ENCODE data around the gene WDR7.

WDR7 gene

GRCh38 chr18:56921896-56922480 is 270.8 kb downstream of the WDR7 start:
- no CpG with 5 or more reads among the region's 1 CpG for whole genome bisulfite sequencing, 2 donors (ENCODE audit: extremely low coverage in 2 of 2, insufficient read length in 2 of 2, insufficient replicate concordance in 1 of 2)
- Histone ChIP-seq H4K8ac (ENCODE audit: low read depth, low read length) (no peak overlapping the region), H2BK120ac (ENCODE audit: low read depth, low read length) (no peak overlapping the region), H3K9me3 (replicated peaks in 1 of 2; ENCODE audit: control insufficient read depth in 2 of 2, insufficient read depth in 1 of 2, low read depth in 1 of 2, low read length in 2 of 2) (no peaks in the 10 kb centered on the region), H3K4ac (ENCODE audit: low read length) (no peak overlapping the region), H2BK5ac (ENCODE audit: low read length) (no peak overlapping the region), H2AFZ (ENCODE audit: low read length) (no peak overlapping the region), H3K36me3 (replicated peaks in 1 of 2; ENCODE audit: control insufficient read depth in 2 of 2, insufficient read depth in 2 of 2, low read length in 2 of 2) (no peaks in the 10 kb centered on the region), H3K79me1 (ENCODE audit: low read depth, low read length) (no peaks in the 10 kb centered on the region), H3K27me3 (ENCODE audit: control insufficient read depth in 3 of 3, insufficient read depth in 3 of 3, low read depth in 1 of 3, low read length in 3 of 3) (no peaks in the 10 kb centered on the region), H2BK15ac (ENCODE audit: low read length) (no peak overlapping the region), H3K18ac (ENCODE audit: low read length) (no peak overlapping the region), H3K4me3 (ENCODE audit: low read length in 2 of 2) (no peak overlapping the region), H3K9ac (ENCODE audit: low read depth, low read length, poor library complexity) (no peak overlapping the region), H3K23ac (ENCODE audit: low read depth, low read length, poor library complexity) (no peak overlapping the region), H3K27ac (replicated peaks; ENCODE audit: low read length) (no peak overlapping the region), H2BK12ac (ENCODE audit: low read length) (no peak overlapping the region), H3K14ac (ENCODE audit: low read length) (no peak overlapping the region), H4K91ac (ENCODE audit: low read depth, low read length, poor library complexity) (no peak overlapping the region), H3K4me2 (ENCODE audit: insufficient read depth, low read length, poor library complexity, severe bottlenecking) (no peak overlapping the region), H3K4me1 (ENCODE audit: control insufficient read depth in 2 of 2, insufficient read depth in 1 of 2, low read depth in 1 of 2, low read length in 2 of 2) (peaks cover 2 to 17% of the 10 kb centered on the region in 2 donors), H2AK5ac (ENCODE audit: low read depth, low read length) (no peak overlapping the region)
- DNase-seq (ENCODE audit: low spot score): no peak

GRCh38 chr18:56926734-56927133 is 275.6 kb downstream of the WDR7 start:
- H3K36me3 ChIP-seq (replicated peaks in 1 of 2; ENCODE audit: control insufficient read depth in 2 of 2, insufficient read depth in 2 of 2, low read length in 2 of 2): no peaks in the 10 kb centered on the region
- H2BK12ac ChIP-seq (ENCODE audit: low read length): no peak overlapping the region
- no peak overlapping the region for H2AK5ac ChIP-seq (ENCODE audit: low read depth, low read length)
- no peaks in the 10 kb centered on the region for H3K9me3 ChIP-seq (replicated peaks in 1 of 2; ENCODE audit: control insufficient read depth in 2 of 2, insufficient read depth in 1 of 2, low read depth in 1 of 2, low read length in 2 of 2)
- no peak overlapping the region for H3K4me3 ChIP-seq (ENCODE audit: low read length in 2 of 2)
- H4K91ac ChIP-seq (ENCODE audit: low read depth, low read length, poor library complexity): no peak overlapping the region
- no peak overlapping the region for H3K18ac ChIP-seq (ENCODE audit: low read length)
- H2BK120ac ChIP-seq (ENCODE audit: low read depth, low read length): no peak overlapping the region
- H2BK5ac ChIP-seq (ENCODE audit: low read length): no peak overlapping the region
- H2AFZ ChIP-seq (ENCODE audit: low read length): no peak overlapping the region
- no peak overlapping the region for H3K9ac ChIP-seq (ENCODE audit: low read depth, low read length, poor library complexity)
- no CpG with 5 or more reads among the region's 5 CpGs for WGBS, 2 donors (ENCODE audit: extremely low coverage in 2 of 2, insufficient read length in 2 of 2, insufficient replicate concordance in 1 of 2)
- H3K4me1 ChIP-seq (ENCODE audit: control insufficient read depth in 2 of 2, insufficient read depth in 1 of 2, low read depth in 1 of 2, low read length in 2 of 2): peaks cover 0 to 2% of the 10 kb centered on the region in 2 donors
- no peak overlapping the region for H3K4me2 ChIP-seq (ENCODE audit: insufficient read depth, low read length, poor library complexity, severe bottlenecking)
- H4K8ac ChIP-seq (ENCODE audit: low read depth, low read length): no peak overlapping the region
- no peak overlapping the region for H3K23ac ChIP-seq (ENCODE audit: low read depth, low read length, poor library complexity)
- H3K79me1 ChIP-seq (ENCODE audit: low read depth, low read length): no peaks in the 10 kb centered on the region
- no peak for DNase-seq (ENCODE audit: low spot score)
- no peak overlapping the region for H3K14ac ChIP-seq (ENCODE audit: low read length)
- H3K4ac ChIP-seq (ENCODE audit: low read length): no peak overlapping the region
- H3K27ac ChIP-seq (replicated peaks; ENCODE audit: low read length): no peak overlapping the region
- H3K27me3 ChIP-seq (ENCODE audit: control insufficient read depth in 3 of 3, insufficient read depth in 3 of 3, low read depth in 1 of 3, low read length in 3 of 3): no peaks in the 10 kb centered on the region
- no peak overlapping the region for H2BK15ac ChIP-seq (ENCODE audit: low read length)

- H3K23ac ChIP-seq (ENCODE audit: low read depth, low read length, poor library complexity): no peak overlapping the region
- no peak overlapping the region for H2BK12ac ChIP-seq (ENCODE audit: low read length)
- H3K27ac ChIP-seq (replicated peaks; ENCODE audit: low read length): no peak overlapping the region
- no peak overlapping the region for H2AK5ac ChIP-seq (ENCODE audit: low read depth, low read length)
- H3K36me3 ChIP-seq (replicated peaks in 1 of 2; ENCODE audit: control insufficient read depth in 2 of 2, insufficient read depth in 2 of 2, low read length in 2 of 2): no peaks in the 10 kb centered on the region
- no peak overlapping the region for H3K14ac ChIP-seq (ENCODE audit: low read length)
- DNase-seq (ENCODE audit: low spot score): no peak
- no peaks in the 10 kb centered on the region for H3K79me1 ChIP-seq (ENCODE audit: low read depth, low read length)
- no peak overlapping the region for H3K18ac ChIP-seq (ENCODE audit: low read length)
- peaks cover 0 to 2% of the 10 kb centered on the region in 2 donors for H3K4me1 ChIP-seq (ENCODE audit: control insufficient read depth in 2 of 2, insufficient read depth in 1 of 2, low read depth in 1 of 2, low read length in 2 of 2)
- H3K9ac ChIP-seq (ENCODE audit: low read depth, low read length, poor library complexity): no peak overlapping the region
- no peak overlapping the region for H3K4me2 ChIP-seq (ENCODE audit: insufficient read depth, low read length, poor library complexity, severe bottlenecking)
- WGBS, 2 donors (ENCODE audit: extremely low coverage in 2 of 2, insufficient read length in 2 of 2, insufficient replicate concordance in 1 of 2): no CpG with 5 or more reads among the region's 3 CpGs
- no peak overlapping the region for H2BK5ac ChIP-seq (ENCODE audit: low read length)
- no peak overlapping the region for H4K91ac ChIP-seq (ENCODE audit: low read depth, low read length, poor library complexity)
- no peak overlapping the region for H3K4me3 ChIP-seq (ENCODE audit: low read length in 2 of 2)
- no peak overlapping the region for H3K4ac ChIP-seq (ENCODE audit: low read length)
- no peaks in the 10 kb centered on the region for H3K27me3 ChIP-seq (ENCODE audit: control insufficient read depth in 3 of 3, insufficient read depth in 3 of 3, low read depth in 1 of 3, low read length in 3 of 3)
- no peak overlapping the region for H2AFZ ChIP-seq (ENCODE audit: low read length)
- no peaks in the 10 kb centered on the region for H3K9me3 ChIP-seq (replicated peaks in 1 of 2; ENCODE audit: control insufficient read depth in 2 of 2, insufficient read depth in 1 of 2, low read depth in 1 of 2, low read length in 2 of 2)
- no peak overlapping the region for H2BK15ac ChIP-seq (ENCODE audit: low read length)
- no peak overlapping the region for H2BK120ac ChIP-seq (ENCODE audit: low read depth, low read length)
- no peak overlapping the region for H4K8ac ChIP-seq (ENCODE audit: low read depth, low read length)
These were observed 276.6 kb downstream of the WDR7 start for GRCh38 chr18:56927786-56928185.

- Histone ChIP-seq H3K18ac (ENCODE audit: low read length) (no peak overlapping the region), H3K27ac (replicated peaks; ENCODE audit: low read length) (no peak overlapping the region), H3K23ac (ENCODE audit: low read depth, low read length, poor library complexity) (no peak overlapping the region), H3K4me3 (ENCODE audit: low read length in 2 of 2) (no peak overlapping the region), H3K36me3 (replicated peaks in 1 of 2; ENCODE audit: control insufficient read depth in 2 of 2, insufficient read depth in 2 of 2, low read length in 2 of 2) (no peaks in the 10 kb centered on the region), H3K4ac (ENCODE audit: low read length) (no peak overlapping the region), H4K91ac (ENCODE audit: low read depth, low read length, poor library complexity) (no peak overlapping the region), H2BK120ac (ENCODE audit: low read depth, low read length) (no peak overlapping the region), H3K27me3 (ENCODE audit: control insufficient read depth in 3 of 3, insufficient read depth in 3 of 3, low read depth in 1 of 3, low read length in 3 of 3) (no peaks in the 10 kb centered on the region), H3K4me2 (ENCODE audit: insufficient read depth, low read length, poor library complexity, severe bottlenecking) (no peak overlapping the region), H3K9me3 (replicated peaks in 1 of 2; ENCODE audit: control insufficient read depth in 2 of 2, insufficient read depth in 1 of 2, low read depth in 1 of 2, low read length in 2 of 2) (no peaks in the 10 kb centered on the region), H3K14ac (ENCODE audit: low read length) (no peak overlapping the region), H2BK12ac (ENCODE audit: low read length) (no peak overlapping the region), H2AFZ (ENCODE audit: low read length) (no peak overlapping the region), H3K4me1 (ENCODE audit: control insufficient read depth in 2 of 2, insufficient read depth in 1 of 2, low read depth in 1 of 2, low read length in 2 of 2) (peaks cover 0 to 2% of the 10 kb centered on the region in 2 donors), H4K8ac (ENCODE audit: low read depth, low read length) (no peak overlapping the region), H2BK15ac (ENCODE audit: low read length) (no peak overlapping the region), H3K9ac (ENCODE audit: low read depth, low read length, poor library complexity) (no peak overlapping the region), H2BK5ac (ENCODE audit: low read length) (no peak overlapping the region), H2AK5ac (ENCODE audit: low read depth, low read length) (no peak overlapping the region), H3K79me1 (ENCODE audit: low read depth, low read length) (no peaks in the 10 kb centered on the region)
- no peak for DNase-seq (ENCODE audit: low spot score)
- WGBS, 2 donors (ENCODE audit: extremely low coverage in 2 of 2, insufficient read length in 2 of 2, insufficient replicate concordance in 1 of 2): no CpG with 5 or more reads among the region's 5 CpGs
These were observed 278.7 kb downstream of the WDR7 start for GRCh38 chr18:56929886-56930285.

Measured in neuronal stem cell (in vitro differentiated cells).